ENCODE measurements around the gene NAA16. TPM values are rescaled to one million over a fixed set of nuclear protein-coding genes. Genes with fewer than 3 reads are reported as not detected.
A peak's percentile ranks its signal among the peaks of the same experiment; 100 is the strongest.

NAA16 gene
- 10 to 100 TPM; 14.3 to 41.0 (median 22.6) TPM for total RNA-seq

DNA sequence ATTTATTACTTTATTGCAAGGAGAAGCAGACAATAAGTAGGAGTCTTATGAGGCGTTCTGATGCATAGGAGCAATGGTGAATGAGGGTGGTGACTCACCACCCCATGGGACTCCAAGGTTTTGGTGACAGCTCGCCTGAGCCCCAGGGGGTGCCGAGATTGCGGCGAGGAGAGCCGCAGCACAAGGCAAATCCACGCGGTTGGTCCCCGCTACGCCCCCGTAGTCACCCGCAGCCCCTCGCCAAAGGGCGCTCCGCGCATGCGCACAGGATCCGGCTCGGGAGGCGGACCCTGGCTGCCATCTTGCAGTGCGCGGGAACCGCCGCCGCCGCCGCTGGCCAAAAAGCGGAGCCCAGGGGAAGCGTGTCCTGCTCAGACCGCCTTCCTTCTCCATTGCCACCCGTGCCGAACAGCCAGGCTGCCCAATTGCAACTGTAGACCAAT is at the start of gene NAA16:
NAA16 (plus strand) TSS at position 305 of the 443 bp plus-strand sequence. CDS start 262 bp downstream, outside the sequence.
- peak within 1 kb of the TSS; percentile 89 for H3K4me3 ChIP-seq
- WGBS = 0% methylated on average over 10 of the region's 32 CpGs

GRCh38 chr13:41263261-41263971 is 47.7 kb upstream of the NAA16 start, which contains the start of gene MTRF1:
Gene MTRF1, minus strand, starts transcription at chr13:41263576. Its CDS starts 2,669 bp downstream, at chr13:41260907.
- H3K9me3 ChIP-seq = no peaks in the 10 kb centered on the region
- WGBS = under 1% methylated on average over 32 of the region's 32 CpGs
- peak; percentile 81 to 82 for DNase-seq (ENCODE audit: low spot score in 2 of 2)
- peak within 1 kb of the TSS; percentile 72 for H3K27ac ChIP-seq
- H3K36me3 ChIP-seq = peaks cover 13% of the 10 kb centered on the region
- H3K4me3 ChIP-seq = peak within 1 kb of the TSS; percentile 56
- no peaks in the 10 kb centered on the region for H3K27me3 ChIP-seq
- peaks cover 6% of the 10 kb centered on the region for H3K4me1 ChIP-seq
- TF ChIP-seq POLR2AphosphoS5 (IDR thresholded peaks at IDR 0.05) (peak in 2 of 3 donors; percentile 36 to 64), POLR2A (IDR thresholded peaks at IDR 0.05) (no peak)
- TF ChIP-seq, protein P1, sequence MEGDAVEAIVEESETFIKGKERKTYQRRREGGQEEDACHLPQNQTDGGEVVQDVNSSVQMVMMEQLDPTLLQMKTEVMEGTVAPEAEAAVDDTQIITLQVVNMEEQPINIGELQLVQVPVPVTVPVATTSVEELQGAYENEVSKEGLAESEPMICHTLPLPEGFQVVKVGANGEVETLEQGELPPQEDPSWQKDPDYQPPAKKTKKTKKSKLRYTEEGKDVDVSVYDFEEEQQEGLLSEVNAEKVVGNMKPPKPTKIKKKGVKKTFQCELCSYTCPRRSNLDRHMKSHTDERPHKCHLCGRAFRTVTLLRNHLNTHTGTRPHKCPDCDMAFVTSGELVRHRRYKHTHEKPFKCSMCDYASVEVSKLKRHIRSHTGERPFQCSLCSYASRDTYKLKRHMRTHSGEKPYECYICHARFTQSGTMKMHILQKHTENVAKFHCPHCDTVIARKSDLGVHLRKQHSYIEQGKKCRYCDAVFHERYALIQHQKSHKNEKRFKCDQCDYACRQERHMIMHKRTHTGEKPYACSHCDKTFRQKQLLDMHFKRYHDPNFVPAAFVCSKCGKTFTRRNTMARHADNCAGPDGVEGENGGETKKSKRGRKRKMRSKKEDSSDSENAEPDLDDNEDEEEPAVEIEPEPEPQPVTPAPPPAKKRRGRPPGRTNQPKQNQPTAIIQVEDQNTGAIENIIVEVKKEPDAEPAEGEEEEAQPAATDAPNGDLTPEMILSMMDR (IDR thresholded peaks at IDR 0.05) = no peak

More for the DNA sequence above, at the start of gene NAA16:
- TF ChIP-seq, protein P1 (IDR thresholded peaks at IDR 0.05) = no peak
- TF ChIP-seq EP300 (IDR thresholded peaks at IDR 0.05) = no peak
- TF ChIP-seq POLR2A (IDR thresholded peaks at IDR 0.05) = peak in 1 of 2 donors; percentile 22
- TF ChIP-seq POLR2AphosphoS5 (IDR thresholded peaks at IDR 0.05) = peak in 1 of 3 donors; percentile 35
- H3K4me1 ChIP-seq = peaks cover 34% of the 10 kb centered on the region
- no peaks in the 10 kb centered on the region for H3K9me3 ChIP-seq
- DNase-seq (ENCODE audit: low spot score in 2 of 2) = peak; percentile 91 to 94
- H3K27ac ChIP-seq = peak within 1 kb of the TSS; percentile 94
- no peaks in the 10 kb centered on the region for H3K36me3 ChIP-seq
- H3K27me3 ChIP-seq = no peaks in the 10 kb centered on the region

- Histone ChIP-seq H3K27me3 (no peaks in the 10 kb centered on the region), H3K4me3 (no peak overlapping the region), H3K27ac (no peak overlapping the region), H3K36me3 (no peaks in the 10 kb centered on the region), H3K9me3 (no peaks in the 10 kb centered on the region), H3K4me1 (peaks cover 6% of the 10 kb centered on the region)
- no peak for DNase-seq (ENCODE audit: low spot score in 2 of 2)
- TF ChIP-seq POLR2A (IDR thresholded peaks at IDR 0.05) = no peak
- TF ChIP-seq EP300 (IDR thresholded peaks at IDR 0.05) = no peak
- no peak for TF ChIP-seq POLR2AphosphoS5 (IDR thresholded peaks at IDR 0.05)
- TF ChIP-seq, protein P1 (IDR thresholded peaks at IDR 0.05) = no peak
These were observed 44.0 kb upstream of the NAA16 start for GRCh38 chr13:41267106-41267505.

DNA sequence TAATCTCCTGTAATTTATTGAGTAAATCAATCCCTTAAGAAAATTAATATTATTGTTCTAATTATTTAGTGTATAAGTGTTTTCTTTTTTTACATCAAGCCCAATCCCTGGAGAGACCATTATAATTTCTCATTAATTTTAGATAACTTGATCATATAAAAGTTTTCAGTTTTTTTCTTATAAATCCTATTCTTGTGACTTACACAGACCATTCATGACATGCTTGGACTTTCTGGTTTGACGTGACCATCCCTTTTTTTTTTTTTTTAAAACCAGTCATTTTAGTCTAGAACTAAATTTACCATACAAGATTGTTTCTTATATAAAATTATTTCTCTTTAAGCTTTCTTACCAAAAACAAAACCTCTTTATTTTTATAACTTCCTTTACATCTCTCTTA is 42.3 kb upstream of the NAA16 start:
- H3K4me1 ChIP-seq = no peaks in the 10 kb centered on the region

More for the DNA sequence above, 42.3 kb upstream of the NAA16 start:
- Histone ChIP-seq H3K27ac (no peak overlapping the region), H3K4me3 (no peak overlapping the region), H3K27me3 (no peaks in the 10 kb centered on the region), H3K9me3 (no peaks in the 10 kb centered on the region), H3K36me3 (no peaks in the 10 kb centered on the region)
- DNase-seq (ENCODE audit: low spot score in 2 of 2) = no peak
- TF ChIP-seq EP300 (IDR thresholded peaks at IDR 0.05) (no peak), POLR2AphosphoS5 (IDR thresholded peaks at IDR 0.05) (no peak), POLR2A (IDR thresholded peaks at IDR 0.05) (no peak)
- TF ChIP-seq, protein P1 (IDR thresholded peaks at IDR 0.05) = no peak
- WGBS = 11% methylated on average over 1 of the region's 1 CpG

All from suprapubic skin (tissue), 4 donors.